CD4-positive, CD25-positive, alpha-beta regulatory T cell (primary cell): ENCODE results near the gene TM9SF2. TPM values are rescaled to one million over a fixed set of nuclear protein-coding genes. Genes with fewer than 3 reads are reported as not detected.

Source experiments
- ATAC-seq, 2 donors: fragments of 150-1000 bp; cut with Tn5 transposase; one replicate each; pipeline ENCODE4 v1.10.0; 2021; ENCODE audit warnings: low read depth in 2 of 2, moderate number of reproducible peaks in 2 of 2, moderate library complexity in 1 of 2
- DNase-seq, 3 donors: peaks; one replicate each; pipeline versions ENCODE4 v3.0.0 to v3.0.0-alpha.2; 2012 to 2022; ENCODE audit warnings: mixed read lengths in 1 of 3
- H3K27ac ChIP-seq: one replicate; pipeline ENCODE4 v1.7.0; 2013; ENCODE audit warnings: mild to moderate bottlenecking, low read length; ENCODE audit not compliant: insufficient read depth, poor library complexity, severe bottlenecking
- H3K27me3 ChIP-seq: one replicate; pipeline ENCODE4 v1.7.0; 2013; ENCODE audit warnings: low read length; ENCODE audit not compliant: control insufficient read depth, insufficient read depth
- H3K36me3 ChIP-seq: one replicate; pipeline ENCODE4 v1.7.0; 2013; ENCODE audit warnings: mild to moderate bottlenecking, low read length, moderate library complexity; ENCODE audit not compliant: control insufficient read depth, insufficient read depth
- H3K4me1 ChIP-seq: 2 replicates; pipeline ENCODE4 v1.7.0; 2013; ENCODE audit warnings: mild to moderate bottlenecking, low read length; ENCODE audit not compliant: insufficient read depth, control insufficient read depth, poor library complexity, severe bottlenecking
- H3K4me3 ChIP-seq: one replicate; pipeline ENCODE4 v1.7.0; 2013; ENCODE audit warnings: low read depth, mild to moderate bottlenecking, low read length, moderate library complexity
- H3K9me3 ChIP-seq, 2 experiments: 1 replicate in 1 of 2; 2 replicates in 1 of 2; pipeline ENCODE4 v1.7.0; 2013; ENCODE audit warnings: low read length in 2 of 2, mild to moderate bottlenecking in 1 of 2, moderate library complexity in 1 of 2; ENCODE audit not compliant: control insufficient read depth in 2 of 2
- H3K27ac Mint-ChIP-seq, 3 donors: one replicate each; pipeline ENCODE4 v1.8.0; 2020 to 2022; ENCODE audit warnings: mild to moderate bottlenecking in 3 of 3, mixed read lengths in 3 of 3, moderate library complexity in 2 of 3
- H3K27me3 Mint-ChIP-seq: one replicate; pipeline ENCODE4 v1.8.0; 2022; ENCODE audit warnings: mild to moderate bottlenecking, mixed read lengths
- H3K36me3 Mint-ChIP-seq: one replicate; pipeline ENCODE4 v1.8.0; 2020; ENCODE audit warnings: mixed read lengths
- H3K4me1 Mint-ChIP-seq, 4 donors: one replicate each; pipeline ENCODE4 v1.8.0; 2020 to 2022; ENCODE audit warnings: mixed read lengths in 4 of 4, mild to moderate bottlenecking in 1 of 4
- H3K4me3 Mint-ChIP-seq, 4 donors: one replicate each; pipeline ENCODE4 v1.8.0; 2020 to 2022; ENCODE audit warnings: mild to moderate bottlenecking in 4 of 4, mixed read lengths in 4 of 4, moderate library complexity in 3 of 4
- H3K9me3 Mint-ChIP-seq, 7 donors: one replicate each; pipeline ENCODE4 v1.8.0; 2020 to 2022; ENCODE audit warnings: mixed read lengths in 7 of 7, mild to moderate bottlenecking in 3 of 7, moderate library complexity in 2 of 7
- polyA plus RNA-seq, 4 donors: library from polyadenylated mRNA; unstranded; fragments of 300-500 nt; fragmentation: Illumina TruSeq; gene quantifications; one replicate each; pipeline ENCODE4 v1.2.3, GENCODE V29; 2021
- total RNA-seq: library from RNA; stranded (reverse); gene quantifications from one replicate; pipeline ENCODE4 v1.2.3, GENCODE V29; 2022

The TM9SF2 gene
- total and polyA plus RNA-seq, 5 donors from 2014 or later: 53.7 to 124 (median 111) TPM

GRCh38 chr13:99506634-99507033 is 5.4 kb downstream of the TM9SF2 start:
- peaks cover 47% of the 10 kb centered on the region for H3K4me1 ChIP-seq
- peaks cover 0 to 8% of the 10 kb centered on the region in 2 experiments for H3K9me3 ChIP-seq
- peaks cover 28% of the 10 kb centered on the region for H3K36me3 ChIP-seq
- H3K4me1 Mint-ChIP-seq: peaks cover 50 to 89% (median 69%) of the 10 kb centered on the region in 4 donors
- no peaks in the 10 kb centered on the region for H3K27me3 ChIP-seq
- H3K9me3 Mint-ChIP-seq: peaks cover 0 to 6% (median 0%) of the 10 kb centered on the region in 7 donors
- peak overlapping the region; percentile 29 to 99 (median 69) for H3K4me3 Mint-ChIP-seq
- H3K27ac Mint-ChIP-seq: peak overlapping the region in 2 of 3 donors; percentile 59 to 79
- H3K4me3 ChIP-seq: peak overlapping the region; percentile 41
- no peaks in the 10 kb centered on the region for H3K27me3 Mint-ChIP-seq
- H3K36me3 Mint-ChIP-seq: peaks cover 33% of the 10 kb centered on the region
- DNase-seq: no peak
- H3K27ac ChIP-seq: no peak overlapping the region
- no peak for ATAC-seq

DNA sequence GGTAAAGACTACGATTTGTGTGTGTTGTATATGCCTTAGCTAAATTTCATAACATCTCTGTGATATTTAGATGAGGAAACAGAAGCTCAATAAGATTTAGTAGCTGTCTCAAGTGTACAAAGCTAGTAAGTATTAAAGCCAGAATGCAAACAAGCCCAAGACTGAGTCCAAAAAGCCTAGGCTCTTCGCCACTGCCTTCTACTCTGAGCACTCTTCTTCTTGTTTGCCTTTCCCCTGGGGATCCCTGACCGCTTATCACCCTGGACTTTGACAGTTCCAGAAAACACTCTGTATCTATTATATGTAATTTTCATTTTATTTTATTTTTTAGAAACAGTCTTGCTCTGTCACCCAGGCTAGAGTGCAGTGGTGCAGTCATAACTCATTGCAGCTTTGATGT is 5.8 kb downstream of the TM9SF2 start:
- H3K27me3 ChIP-seq: no peaks in the 10 kb centered on the region
- peaks cover 0 to 6% (median 0%) of the 10 kb centered on the region in 7 donors for H3K9me3 Mint-ChIP-seq
- H3K4me3 Mint-ChIP-seq: peak overlapping the region in 2 of 4 donors; percentile 29 to 99
- peaks cover 0 to 8% of the 10 kb centered on the region in 2 experiments for H3K9me3 ChIP-seq
- peak overlapping the region; percentile 48 to 79 (median 59) for H3K27ac Mint-ChIP-seq
- no peak for ATAC-seq
- peaks cover 28% of the 10 kb centered on the region for H3K36me3 ChIP-seq
- H3K36me3 Mint-ChIP-seq: peaks cover 33% of the 10 kb centered on the region
- H3K4me3 ChIP-seq: no peak overlapping the region
- peaks cover 55 to 89% (median 72%) of the 10 kb centered on the region in 4 donors for H3K4me1 Mint-ChIP-seq
- H3K4me1 ChIP-seq: peaks cover 44% of the 10 kb centered on the region
- H3K27ac ChIP-seq: no peak overlapping the region
- H3K27me3 Mint-ChIP-seq: no peaks in the 10 kb centered on the region
- DNase-seq: no peak

- H3K4me3 Mint-ChIP-seq: peak overlapping the region in 1 of 4 donors; percentile 55
- H3K4me1 ChIP-seq: peaks cover 43% of the 10 kb centered on the region
- H3K27me3 ChIP-seq: no peaks in the 10 kb centered on the region
- H3K36me3 ChIP-seq: peaks cover 28% of the 10 kb centered on the region
- H3K27ac Mint-ChIP-seq: peak overlapping the region in 1 of 3 donors; percentile 9
- peaks cover 57 to 89% (median 73%) of the 10 kb centered on the region in 4 donors for H3K4me1 Mint-ChIP-seq
- H3K9me3 ChIP-seq: peaks cover 0 to 8% of the 10 kb centered on the region in 2 experiments
- H3K9me3 Mint-ChIP-seq: peaks cover 0 to 6% (median 0%) of the 10 kb centered on the region in 7 donors
- H3K27me3 Mint-ChIP-seq: no peaks in the 10 kb centered on the region
- DNase-seq: no peak
- no peak overlapping the region for H3K27ac ChIP-seq
- no peak for ATAC-seq
- H3K4me3 ChIP-seq: no peak overlapping the region
- peaks cover 33% of the 10 kb centered on the region for H3K36me3 Mint-ChIP-seq
These were observed 6.3 kb downstream of the TM9SF2 start for GRCh38 chr13:99507551-99507950.

- Histone ChIP-seq H3K27ac (no peak overlapping the region), H3K4me3 (no peak overlapping the region), H3K4me1 (peaks cover 43% of the 10 kb centered on the region), H3K27me3 (no peaks in the 10 kb centered on the region), H3K36me3 (peaks cover 28% of the 10 kb centered on the region), H3K9me3 (peaks cover 0 to 8% of the 10 kb centered on the region in 2 experiments)
- Mint-ChIP-seq H3K27ac (peak overlapping the region in 1 of 3 donors; percentile 9), H3K9me3 (peaks cover 0 to 6% (median 0%) of the 10 kb centered on the region in 7 donors), H3K4me3 (peak overlapping the region in 1 of 4 donors; percentile 55), H3K27me3 (no peaks in the 10 kb centered on the region), H3K4me1 (peaks cover 60 to 89% (median 74%) of the 10 kb centered on the region in 4 donors), H3K36me3 (peaks cover 33% of the 10 kb centered on the region)
- ATAC-seq: no peak
- DNase-seq: no peak
These were observed 6.7 kb downstream of the TM9SF2 start for GRCh38 chr13:99507986-99508385.

GRCh38 chr13:99509479-99509878 is 8.2 kb downstream of the TM9SF2 start:
- H3K27me3 Mint-ChIP-seq: no peaks in the 10 kb centered on the region
- no peak overlapping the region for H3K4me3 Mint-ChIP-seq
- Histone ChIP-seq H3K4me1 (peaks cover 42% of the 10 kb centered on the region), H3K4me3 (no peak overlapping the region), H3K9me3 (peaks cover 0 to 8% of the 10 kb centered on the region in 2 experiments), H3K27me3 (no peaks in the 10 kb centered on the region), H3K27ac (no peak overlapping the region), H3K36me3 (peaks cover 27% of the 10 kb centered on the region)
- ATAC-seq: no peak
- no peak for DNase-seq
- H3K9me3 Mint-ChIP-seq: peaks cover 0 to 6% (median 0%) of the 10 kb centered on the region in 7 donors
- peaks cover 58 to 89% (median 78%) of the 10 kb centered on the region in 4 donors for H3K4me1 Mint-ChIP-seq
- H3K36me3 Mint-ChIP-seq: peaks cover 33% of the 10 kb centered on the region
- no peak overlapping the region for H3K27ac Mint-ChIP-seq

DNA sequence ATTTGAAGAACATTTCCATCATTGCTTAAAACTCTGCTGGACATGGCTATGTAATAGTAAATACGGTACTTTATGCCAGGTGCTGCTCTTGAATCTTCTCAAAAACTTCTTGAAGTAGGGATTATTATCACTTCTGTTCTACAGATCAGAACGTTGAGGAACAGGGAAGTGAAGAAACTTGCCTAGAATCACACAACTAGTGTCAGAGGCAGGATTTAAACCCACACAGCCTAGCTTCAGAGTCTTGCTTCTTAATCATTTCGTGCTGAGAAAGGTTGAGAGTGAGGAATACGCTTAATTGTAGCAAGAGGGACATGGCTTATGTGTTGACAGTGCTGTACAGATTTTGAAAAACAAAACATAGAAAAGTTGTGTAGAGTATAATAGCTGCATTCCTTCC is 13.5 kb downstream of the TM9SF2 start:
- peaks cover 10% of the 10 kb centered on the region for H3K36me3 Mint-ChIP-seq
- peaks cover 25% of the 10 kb centered on the region for H3K36me3 ChIP-seq
- H3K27ac Mint-ChIP-seq: peak overlapping the region in 1 of 3 donors; percentile 73
- H3K27ac ChIP-seq: no peak overlapping the region
- peaks cover 0 to 5% (median 0%) of the 10 kb centered on the region in 7 donors for H3K9me3 Mint-ChIP-seq
- no peak for ATAC-seq
- no peak overlapping the region for H3K4me3 ChIP-seq
- H3K4me1 ChIP-seq: peaks cover 35% of the 10 kb centered on the region
- peaks cover 58 to 76% (median 67%) of the 10 kb centered on the region in 4 donors for H3K4me1 Mint-ChIP-seq
- no peaks in the 10 kb centered on the region for H3K27me3 ChIP-seq
- DNase-seq: no peak
- H3K27me3 Mint-ChIP-seq: no peaks in the 10 kb centered on the region
- peak overlapping the region in 1 of 4 donors; percentile 16 for H3K4me3 Mint-ChIP-seq
- H3K9me3 ChIP-seq: no peaks in the 10 kb centered on the region

GRCh38 chr13:99516153-99516929 is 15.1 kb downstream of the TM9SF2 start:
- DNase-seq (no peak), ATAC-seq (no peak)
- Histone ChIP-seq H3K4me3 (peak overlapping the region; percentile 26), H3K27me3 (no peaks in the 10 kb centered on the region), H3K36me3 (peaks cover 37% of the 10 kb centered on the region), H3K4me1 (peaks cover 35% of the 10 kb centered on the region), H3K9me3 (no peaks in the 10 kb centered on the region), H3K27ac (no peak overlapping the region)
- Mint-ChIP-seq H3K36me3 (peaks cover 3% of the 10 kb centered on the region), H3K4me1 (peaks cover 45 to 62% (median 54%) of the 10 kb centered on the region in 4 donors), H3K4me3 (peak overlapping the region in 1 of 4 donors; percentile 38), H3K27me3 (no peaks in the 10 kb centered on the region), H3K9me3 (no peaks in the 10 kb centered on the region), H3K27ac (peak overlapping the region; percentile 54 to 73 (median 59))
